NCI-H748 (cell line): ENCODE results near the gene ADIPOQ.
"Not testable (repeated sequence)": the region's sequence is repeated elsewhere in the genome, so short reads cannot be mapped to it uniquely, and the experiment has no call there.

Source experiments
- DNase-seq: peaks from one replicate; lab custom pipeline; 2025; ENCODE audit not compliant: unreplicated experiment; lab: John Stamatoyannopoulos, UW

Gene ADIPOQ

DNA sequence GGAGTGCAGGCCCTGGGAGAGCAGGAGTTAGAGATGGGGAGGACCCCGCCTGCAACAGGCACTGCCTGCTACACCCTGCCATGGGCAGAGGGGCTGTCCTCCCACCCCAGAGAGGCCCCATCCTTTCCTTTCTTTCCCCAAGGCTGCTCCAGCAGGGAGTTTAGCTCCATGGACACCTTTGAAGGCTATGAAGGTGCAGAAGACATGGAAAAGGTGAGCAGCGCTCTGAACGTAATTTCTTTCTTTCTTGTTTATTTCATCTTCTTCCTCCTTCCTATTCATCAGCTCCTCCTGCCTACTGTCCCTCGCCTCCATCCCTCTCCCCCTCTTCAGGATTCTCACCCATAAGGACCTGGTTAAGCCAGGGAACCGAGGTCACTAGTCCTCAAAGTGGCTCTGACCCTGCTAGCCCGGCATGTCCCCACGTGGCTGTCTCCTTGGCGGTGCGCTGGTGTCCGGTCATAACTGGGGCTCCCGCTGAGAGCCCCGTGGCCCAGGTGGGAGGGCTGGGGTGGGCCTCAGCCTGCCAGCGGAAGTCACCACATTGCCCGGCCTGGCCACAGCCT lies 16.0 kb upstream of the ADIPOQ start:
- DNase-seq, result no peak

DNA sequence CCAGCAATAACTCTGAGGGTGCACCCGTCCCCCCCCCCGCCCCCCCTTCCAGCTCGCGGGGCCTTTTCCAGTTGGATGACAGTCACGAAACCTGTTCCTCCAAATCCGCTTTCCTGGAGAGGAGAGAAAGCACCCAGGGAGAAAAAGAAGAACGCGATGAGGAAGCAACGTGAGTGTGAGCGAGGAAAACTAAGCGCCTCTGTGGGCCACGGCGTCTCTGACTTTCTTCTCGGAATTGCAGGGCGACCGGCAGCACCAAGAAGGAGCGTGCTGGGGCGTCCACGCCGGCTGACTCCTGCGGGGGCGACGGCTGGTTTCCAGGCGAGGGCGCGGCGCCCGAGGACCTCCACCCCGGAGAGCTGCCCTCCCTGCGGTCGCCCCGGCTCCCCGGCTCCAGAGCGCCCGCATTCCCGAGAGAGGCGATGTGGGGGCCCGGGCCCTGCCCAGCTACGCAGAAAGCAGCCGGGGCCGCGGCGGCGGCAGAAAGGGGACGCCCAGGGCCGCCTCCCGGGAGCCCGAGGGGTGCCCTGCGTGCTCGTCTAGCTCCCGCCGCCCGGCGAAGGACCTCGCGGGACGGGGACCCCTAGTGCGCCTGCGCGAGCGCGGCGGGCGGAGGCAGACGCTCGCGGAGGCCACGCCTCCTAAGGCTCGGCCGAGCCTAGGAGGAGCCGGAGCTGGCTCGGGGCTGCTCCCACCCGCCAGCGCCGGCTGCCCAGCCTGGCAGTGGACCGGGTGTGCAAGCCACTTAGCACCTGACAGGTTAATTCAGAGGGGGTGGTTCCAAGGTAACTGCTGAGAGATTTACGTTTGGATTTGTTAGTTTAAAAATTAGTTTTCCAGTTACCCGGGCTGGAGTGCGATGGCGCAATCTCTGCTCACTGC lies 15.3 kb upstream of the ADIPOQ start:
- peak; percentile 80 for DNase-seq

DNA sequence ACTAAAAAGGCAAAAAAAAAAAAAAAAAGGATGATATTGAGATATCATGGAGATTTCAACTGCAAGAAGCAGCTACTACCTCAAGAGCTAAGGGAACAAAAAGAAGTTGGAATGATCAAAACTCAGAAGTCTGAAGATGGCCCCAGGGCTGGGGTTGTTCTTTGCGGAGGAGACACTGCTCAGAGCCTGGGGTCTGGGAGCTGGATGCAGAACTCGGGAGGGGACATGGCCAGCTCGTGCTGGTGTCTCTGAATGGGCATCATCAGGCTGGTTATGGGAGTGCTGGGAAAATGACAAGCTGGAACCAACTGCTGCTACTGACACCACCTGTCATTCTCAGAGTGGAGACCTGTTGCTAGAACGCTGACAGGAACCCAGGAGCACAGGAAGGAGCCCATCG lies 14.2 kb upstream of the ADIPOQ start:
- peak; percentile 4 for DNase-seq

DNA sequence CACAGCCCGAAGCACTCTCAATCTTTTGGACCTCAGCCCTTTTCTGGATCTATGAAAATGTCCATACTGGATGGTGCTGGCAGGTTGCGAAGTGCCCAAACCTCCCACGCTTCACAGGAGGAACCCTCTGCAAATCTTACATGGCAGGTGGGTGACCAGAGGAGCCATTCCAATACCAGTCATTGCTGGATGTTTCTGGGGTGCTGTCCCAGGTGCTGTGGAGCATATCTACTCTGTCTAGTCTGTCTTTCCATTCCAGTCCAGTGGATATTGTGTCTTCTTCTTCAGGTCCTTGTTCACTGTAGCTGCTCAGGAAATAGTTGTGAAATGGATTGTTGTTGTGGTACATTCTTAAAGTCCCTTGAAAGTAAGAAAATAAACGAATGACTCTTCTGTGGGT lies 10.7 kb upstream of the ADIPOQ start:
- DNase-seq, result no peak

DNA sequence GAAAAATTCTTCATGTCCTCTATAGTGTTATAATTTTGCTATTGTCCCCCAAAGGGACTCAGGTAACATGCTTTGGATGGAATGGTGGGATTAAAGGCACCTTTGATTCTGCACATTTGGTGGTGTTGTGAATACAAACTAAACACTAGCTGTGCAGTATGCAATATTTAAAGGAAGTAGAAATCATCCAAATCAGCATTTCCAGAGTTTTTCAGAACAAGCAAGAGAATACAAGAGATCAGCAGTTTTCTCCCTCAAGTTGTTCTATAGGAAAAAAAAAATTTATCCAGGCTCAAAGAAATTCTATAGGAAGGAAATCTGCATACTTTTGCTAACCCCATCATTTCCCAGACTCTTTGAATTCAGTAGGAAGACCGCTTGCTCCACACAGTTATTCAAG lies 10.2 kb upstream of the ADIPOQ start:
- no peak for DNase-seq

DNA sequence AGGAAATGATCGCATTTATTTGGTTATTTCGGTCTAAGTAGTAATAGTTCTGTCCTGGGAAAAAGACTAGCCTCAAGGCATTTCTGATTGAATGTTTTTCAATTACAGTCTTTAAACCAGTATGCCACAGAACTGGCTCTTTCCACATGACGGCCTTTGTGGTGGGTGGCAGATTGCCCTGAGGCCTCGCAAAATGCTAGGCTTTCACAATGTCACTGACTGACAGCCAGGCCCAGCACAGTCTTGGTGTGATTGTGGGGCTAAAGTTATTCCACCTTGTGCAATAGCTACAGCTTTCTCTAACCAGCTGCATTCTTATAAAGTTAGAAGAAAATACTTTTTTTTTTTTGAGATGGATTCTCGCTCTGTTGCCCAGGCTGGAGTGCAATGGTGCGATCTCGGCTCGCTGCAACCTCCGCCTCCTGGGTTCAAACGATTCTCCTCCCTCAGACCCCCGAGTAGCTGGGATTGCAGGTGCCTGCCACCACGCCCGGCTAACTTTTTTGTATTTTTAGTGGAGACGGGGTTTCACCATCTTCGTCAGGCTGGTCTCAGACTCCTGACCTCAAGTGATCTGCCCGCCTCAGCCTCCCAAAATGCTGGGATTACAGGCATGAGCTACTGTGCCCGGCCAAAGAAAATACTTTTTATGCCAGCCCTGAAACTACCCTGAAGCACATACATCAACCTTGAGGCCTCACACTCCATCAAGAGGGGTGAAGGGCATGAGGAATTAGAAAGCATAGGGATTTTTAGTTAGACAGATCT lies 2.5 kb upstream of the ADIPOQ start:
- DNase-seq, result no peak

DNA sequence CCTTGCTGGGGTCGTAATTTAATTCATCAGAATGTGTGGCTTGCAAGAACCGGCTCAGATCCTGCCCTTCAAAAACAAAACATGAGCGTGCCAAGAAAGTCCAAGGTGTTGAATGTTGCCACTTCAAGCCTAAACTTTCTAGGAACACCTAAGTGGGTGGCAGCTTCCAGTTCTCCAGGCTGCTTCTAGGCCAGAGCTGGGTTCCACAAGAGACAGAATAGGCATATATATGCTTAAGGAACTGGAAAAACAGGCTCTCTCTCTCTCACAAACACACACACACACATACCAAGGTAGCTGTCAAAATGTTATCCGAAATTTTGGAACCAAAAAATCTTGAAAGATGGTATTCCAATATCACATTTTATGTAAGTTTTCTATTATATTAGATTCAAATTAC lies 890 bp upstream of the ADIPOQ start:
- DNase-seq, result no peak

DNA sequence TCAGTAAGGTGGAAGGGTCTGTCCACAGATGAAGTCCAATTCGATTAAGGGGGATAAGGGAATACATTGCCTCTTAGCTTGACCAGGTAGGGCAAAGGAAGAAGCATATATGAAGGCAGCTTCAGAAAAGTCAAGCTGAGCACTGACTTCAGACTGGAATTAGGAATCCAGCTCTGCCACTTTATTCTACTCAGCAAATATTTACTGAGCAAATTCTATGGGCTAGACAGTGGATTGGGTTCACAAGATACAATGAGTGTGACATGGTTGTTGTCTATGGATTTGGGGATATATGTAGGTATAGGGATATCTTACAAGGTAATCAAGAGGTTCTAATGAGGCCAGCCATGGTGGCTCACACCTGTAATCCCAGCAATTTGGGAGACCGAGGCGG lies 526 bp downstream of the ADIPOQ start:
- no peak for DNase-seq

DNA sequence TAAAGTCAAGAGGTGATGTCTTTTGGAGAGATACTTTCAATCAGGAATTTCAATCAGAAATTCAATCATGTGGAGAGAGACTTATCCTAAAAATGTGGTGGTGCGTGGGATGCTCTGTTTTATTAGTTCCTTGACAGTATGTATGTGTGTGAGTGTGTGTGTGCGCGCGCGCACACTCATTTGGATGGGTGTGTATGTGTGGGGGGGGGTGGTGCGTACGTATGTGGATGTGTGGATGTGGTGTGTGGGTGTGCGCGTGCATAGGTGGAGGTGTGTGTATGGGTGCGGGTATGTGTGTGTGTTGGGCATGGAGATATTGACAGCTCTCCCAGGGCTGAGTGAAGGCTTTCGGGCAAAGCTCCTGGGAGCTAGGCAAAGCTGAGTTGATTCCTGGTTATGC lies 2.4 kb downstream of the ADIPOQ start:
- no peak for DNase-seq

DNA sequence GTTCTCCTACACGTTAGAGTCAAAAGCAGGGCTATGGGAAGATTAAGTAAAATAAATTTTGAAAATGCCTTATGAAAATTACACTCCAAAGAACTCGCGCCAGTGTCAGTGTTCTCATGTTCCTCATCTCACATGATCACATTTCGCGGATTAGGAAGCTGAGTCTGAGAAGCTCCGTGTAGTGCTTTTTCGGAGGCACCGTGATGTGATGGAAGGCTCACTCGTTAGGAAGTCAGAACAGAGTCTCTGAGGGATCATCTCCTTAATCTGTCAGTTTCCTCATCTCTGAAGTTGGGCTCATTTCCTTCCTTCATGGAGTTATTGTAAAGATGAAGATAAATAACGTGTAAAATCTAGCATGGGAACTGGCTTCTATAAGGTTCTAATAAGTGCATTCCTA lies 3.2 kb downstream of the ADIPOQ start:
- no peak for DNase-seq

DNA sequence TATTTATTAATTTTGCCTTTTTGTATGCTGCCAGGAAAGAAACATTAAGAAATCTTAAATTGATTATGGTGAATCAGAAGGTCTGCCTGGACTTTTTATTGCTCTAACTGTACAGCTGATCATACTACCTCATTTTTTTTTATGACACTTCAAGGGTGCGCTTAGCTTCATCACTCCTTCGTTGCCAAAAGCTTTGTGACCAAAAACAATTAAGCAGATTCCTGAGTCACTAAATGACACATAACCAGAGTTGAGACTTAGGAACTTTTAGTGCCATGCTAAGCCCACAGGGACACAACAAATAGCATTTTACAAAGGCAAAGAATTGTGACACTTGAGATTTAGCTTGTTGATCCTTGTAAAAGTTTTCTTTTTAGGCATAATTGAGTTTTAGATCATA lies 4.9 kb downstream of the ADIPOQ start:
- no peak for DNase-seq

DNA sequence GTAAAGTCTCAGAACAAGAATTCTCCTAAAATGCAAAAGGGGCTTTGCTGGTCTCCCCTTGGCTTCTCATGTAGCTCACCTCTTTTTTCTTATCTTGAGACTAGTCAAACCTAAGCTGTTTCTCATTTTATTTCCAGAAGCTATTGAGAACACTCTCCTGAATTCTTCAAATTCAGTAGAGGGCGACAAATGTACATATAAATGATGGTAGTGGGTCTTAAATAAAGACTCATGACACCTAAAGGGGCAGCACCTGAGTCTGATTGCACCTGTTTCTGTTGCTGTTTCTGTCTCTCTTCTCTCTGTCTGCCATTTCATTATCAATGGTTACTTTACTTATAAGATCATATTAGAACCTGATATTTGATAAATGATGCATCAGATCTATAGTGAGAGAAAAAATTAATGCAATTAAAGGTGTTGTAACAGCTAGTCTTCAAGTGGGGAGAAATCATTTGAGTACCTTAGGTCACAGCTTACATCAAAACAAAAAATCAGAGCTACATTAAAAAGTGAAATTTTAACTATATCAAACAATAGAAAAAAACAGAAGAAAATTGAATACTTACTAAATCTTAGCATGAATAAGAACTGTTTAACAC lies 7.0 kb downstream of the ADIPOQ start:
- DNase-seq, result peak; percentile 19

DNA sequence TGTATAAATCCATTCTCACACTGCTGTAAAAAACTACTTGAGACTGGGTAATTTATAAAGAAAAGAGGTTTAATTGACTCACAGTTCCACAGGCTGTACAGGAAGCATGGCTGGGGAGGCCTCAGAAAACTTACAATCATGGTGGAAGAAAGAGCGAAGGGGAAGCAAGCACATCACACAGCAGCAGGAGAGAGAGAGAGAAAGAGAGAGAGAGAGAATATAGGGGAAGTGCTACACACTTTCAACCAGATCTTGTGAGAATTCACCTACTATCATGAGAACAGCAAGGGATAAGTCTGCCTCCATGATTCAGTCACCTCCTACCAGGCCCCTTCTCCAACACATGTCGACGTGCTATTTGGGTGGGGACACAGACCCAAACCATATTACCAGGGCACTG lies 9.3 kb downstream of the ADIPOQ start:
- not testable (repeated sequence) for DNase-seq

DNA sequence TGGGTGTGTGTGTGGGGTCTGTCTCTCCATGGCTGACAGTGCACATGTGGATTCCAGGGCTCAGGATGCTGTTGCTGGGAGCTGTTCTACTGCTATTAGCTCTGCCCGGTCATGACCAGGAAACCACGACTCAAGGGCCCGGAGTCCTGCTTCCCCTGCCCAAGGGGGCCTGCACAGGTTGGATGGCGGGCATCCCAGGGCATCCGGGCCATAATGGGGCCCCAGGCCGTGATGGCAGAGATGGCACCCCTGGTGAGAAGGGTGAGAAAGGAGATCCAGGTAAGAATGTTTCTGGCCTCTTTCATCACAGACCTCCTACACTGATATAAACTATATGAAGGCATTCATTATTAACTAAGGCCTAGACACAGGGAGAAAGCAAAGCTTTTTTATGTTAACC lies 10.5 kb downstream of the ADIPOQ start:
- DNase-seq, result no peak

DNA sequence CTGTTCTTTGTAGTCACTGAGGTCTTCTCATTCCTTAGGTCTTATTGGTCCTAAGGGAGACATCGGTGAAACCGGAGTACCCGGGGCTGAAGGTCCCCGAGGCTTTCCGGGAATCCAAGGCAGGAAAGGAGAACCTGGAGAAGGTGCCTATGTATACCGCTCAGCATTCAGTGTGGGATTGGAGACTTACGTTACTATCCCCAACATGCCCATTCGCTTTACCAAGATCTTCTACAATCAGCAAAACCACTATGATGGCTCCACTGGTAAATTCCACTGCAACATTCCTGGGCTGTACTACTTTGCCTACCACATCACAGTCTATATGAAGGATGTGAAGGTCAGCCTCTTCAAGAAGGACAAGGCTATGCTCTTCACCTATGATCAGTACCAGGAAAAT lies 11.6 kb downstream of the ADIPOQ start:
- DNase-seq, result no peak

DNA sequence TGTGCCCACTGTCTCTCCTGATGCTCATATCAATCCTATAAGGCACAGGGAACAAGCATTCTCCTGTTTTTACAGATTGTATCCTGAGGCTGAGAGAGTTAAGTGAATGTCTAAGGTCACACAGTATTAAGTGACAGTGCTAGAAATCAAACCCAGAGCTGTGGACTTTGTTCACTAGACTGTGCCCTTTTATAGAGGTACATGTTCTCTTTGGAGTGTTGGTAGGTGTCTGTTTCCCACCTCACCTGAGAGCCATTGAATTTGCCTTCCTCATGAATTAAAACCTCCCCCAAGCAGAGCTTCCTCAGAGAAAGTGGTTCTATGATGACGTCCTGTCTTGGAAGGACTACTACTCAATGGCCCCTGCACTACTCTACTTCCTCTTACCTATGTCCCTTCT lies 12.4 kb downstream of the ADIPOQ start:
- DNase-seq, result no peak

DNA sequence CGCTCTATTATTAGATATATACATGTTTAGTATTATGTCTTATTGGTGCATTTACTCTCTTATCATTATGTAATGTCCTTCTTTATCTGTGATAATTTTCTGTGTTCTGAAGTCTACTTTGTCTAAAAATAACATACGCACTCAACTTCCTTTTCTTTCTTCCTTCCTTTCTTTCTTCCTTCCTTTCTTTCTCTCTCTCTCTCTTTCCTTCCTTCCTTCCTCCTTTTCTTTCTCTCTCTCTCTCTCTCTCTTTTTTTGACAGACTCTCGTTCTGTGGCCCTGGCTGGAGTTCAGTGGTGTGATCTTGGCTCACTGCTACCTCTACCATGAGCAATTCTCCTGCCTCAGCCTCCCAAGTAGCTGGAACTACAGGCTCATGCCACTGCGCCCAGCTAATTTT lies 15.2 kb downstream of the ADIPOQ start:
- DNase-seq, result no peak

DNA sequence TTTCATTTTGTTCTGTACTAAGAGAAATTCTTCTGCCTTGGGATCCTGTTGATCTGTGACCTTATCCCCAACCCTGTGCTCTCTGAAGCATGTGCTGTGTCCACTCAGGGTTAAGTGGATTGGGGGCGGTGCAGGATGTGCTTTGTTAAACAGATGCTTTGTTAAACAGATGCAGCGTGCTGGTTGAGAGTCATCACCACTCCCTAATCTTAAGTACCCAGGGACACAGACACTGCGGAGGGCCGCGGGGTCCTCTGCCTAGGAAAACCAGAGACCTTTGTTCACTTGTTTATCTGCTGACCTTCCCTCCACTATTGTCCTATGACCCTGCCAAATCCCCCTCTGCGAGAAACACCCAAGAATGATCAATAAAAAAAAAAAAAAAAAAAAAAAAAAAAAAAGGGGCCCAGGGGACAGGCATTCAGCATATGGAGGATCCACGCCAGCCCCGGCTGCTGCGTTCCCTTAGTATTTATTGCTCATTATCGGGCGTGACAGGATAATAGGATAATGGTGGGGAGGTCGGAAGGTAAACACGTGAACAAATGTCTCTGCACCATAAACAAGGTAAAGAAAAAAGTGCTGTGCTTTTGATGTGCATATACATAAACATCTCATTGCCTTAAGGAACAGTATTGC lies 22.8 kb downstream of the ADIPOQ start:
- peak; percentile 39 for DNase-seq

DNA sequence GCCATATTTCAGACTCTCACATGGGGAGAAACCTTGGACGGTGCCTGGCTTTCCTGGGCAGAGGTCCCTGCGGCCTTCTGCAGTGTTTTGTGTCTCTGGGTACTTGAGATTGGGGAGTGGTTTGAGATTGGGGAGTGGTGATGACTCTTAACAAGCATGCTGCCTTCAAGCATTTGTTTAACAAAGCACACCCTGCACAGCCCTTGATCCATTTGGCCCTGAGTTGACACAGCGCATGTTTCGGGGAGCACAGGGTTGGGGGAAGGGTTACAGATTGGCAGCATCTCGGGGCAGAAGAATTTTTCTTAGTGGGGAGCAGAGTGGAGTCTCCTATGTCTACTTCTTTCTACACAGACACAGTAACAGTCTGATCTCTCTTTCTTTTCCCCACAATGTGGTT lies 23.6 kb downstream of the ADIPOQ start:
- DNase-seq, result not testable (repeated sequence)

DNA sequence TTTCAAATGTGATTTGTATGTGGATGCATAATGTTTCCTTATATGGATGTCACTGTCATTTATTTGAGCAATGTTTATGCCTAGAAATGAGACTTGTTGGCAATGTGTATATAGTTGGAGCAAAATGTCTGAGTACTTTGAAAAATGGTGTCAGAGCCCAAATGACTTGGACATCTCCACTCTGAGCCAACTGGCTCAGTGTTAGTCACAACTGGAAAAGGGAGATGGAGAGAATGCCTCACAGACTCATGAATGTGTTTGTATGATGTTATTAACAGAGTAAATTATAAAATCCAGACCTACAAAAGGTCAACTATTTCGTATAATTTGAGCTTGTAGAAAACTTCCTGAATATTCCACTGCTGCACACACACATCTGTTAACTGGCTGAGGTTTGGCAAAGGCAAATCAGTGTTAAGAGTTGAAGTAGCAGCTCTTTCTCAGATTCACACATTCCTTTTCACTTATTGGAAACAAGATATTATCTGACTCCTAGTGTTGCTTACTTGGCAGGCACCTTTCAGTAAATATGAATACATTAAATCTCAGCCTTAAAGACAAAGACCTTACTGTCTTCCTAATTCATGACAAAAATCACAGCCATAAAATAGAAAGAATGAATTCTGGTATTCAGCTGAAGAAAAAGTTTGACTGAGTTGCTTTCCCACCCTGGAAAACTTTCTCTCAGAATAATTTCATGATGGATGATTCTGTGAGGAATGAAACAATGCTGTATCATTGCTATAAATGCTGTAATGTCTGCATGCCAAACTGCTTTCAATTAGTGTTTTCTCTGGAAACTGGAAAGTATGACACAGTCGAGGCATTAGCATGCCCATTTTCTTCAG lies 27.0 kb downstream of the ADIPOQ start:
- DNase-seq, result no peak
